ENCODE measurements around the gene ASPSCR1. TPM values are rescaled to one million over a fixed set of nuclear protein-coding genes. Genes with fewer than 3 reads are reported as not detected.
A peak's percentile ranks its signal among the peaks of the same experiment; 100 is the strongest.

ASPSCR1 gene
- total and polyA plus RNA-seq, 9 of the 15 experiments (the other 6 are each of a cell fraction or from before 2014, with no cell fraction given), result 0.90 to 36.9 (median 11.6) TPM

- DNase-seq (ENCODE audit: extremely low read depth in 1 of 4, low spot score in 3 of 4) (no peak), ATAC-seq (no peak), FAIRE-seq (no peak)
- no peak overlapping the region; a peak in 1 of 4 replicates for H3K9ac ChIP-seq (ENCODE audit: insufficient read depth in 1 of 2, low read depth in 2 of 2, low read length in 2 of 2)
- 0 out of 2 replicates have a peak, but pooled peaks cover 4% of the 10 kb centered on the region for H4K20me1 ChIP-seq (replicated peaks; ENCODE audit: control insufficient read depth, insufficient read depth, low read length)
- peak; percentile 5; the same call in 1 of the 2 replicates for TF ChIP-seq POLR2G (IDR thresholded peaks at IDR 0.05; ENCODE audit: low read depth, low read length)
- no peak for TF ChIP-seq HIVEP1 (CRISPR knock-in tag; IDR thresholded peaks at IDR 0.05)
- TF ChIP-seq MEIS2 (IDR thresholded peaks at IDR 0.05; ENCODE audit: partially characterized antibody), result no peak
- no peak for TF ChIP-seq ELK1 (CRISPR knock-in tag; IDR thresholded peaks at IDR 0.05)
- H3K4me1 ChIP-seq (replicated peaks in 1 of 2; ENCODE audit: control insufficient read depth in 2 of 2, insufficient read depth in 2 of 2, low read length in 2 of 2), result peaks cover 0 to 78% of the 10 kb centered on the region in 2 experiments; a peak in 2 of 5 replicates
- ChIA-PET POLR2A (interaction anchor here (0.6 to 1.1 kb wide), 4 partner anchors 13 to 32 kb away, joined by 3 to 5 read pairs (median 3); partner anchors contain the start of genes CENPX and LRRC45), CTCF (ENCODE audit: low intra/inter-chr PET ratio) (no interaction called here)
- no peaks in the 10 kb centered on the region for H3K79me2 ChIP-seq (ENCODE audit: control insufficient read depth, insufficient read depth, low read length)
- H3K36me3 ChIP-seq (ENCODE audit: control insufficient read depth, insufficient read depth, low read length), result no peaks in the 10 kb centered on the region
- peaks cover 3% of the 10 kb centered on the region for H3K9me1 ChIP-seq (ENCODE audit: control insufficient read depth, insufficient read depth, low read length)
- BruUV-seq (replicated peaks), result no TSS peak
- intact Hi-C loops (cut with micrococcal nuclease), result no loop called here
- H3K4me3 ChIP-seq, result no peak overlapping the region
- H2AFZ ChIP-seq (ENCODE audit: low read depth, low read length), result no peak overlapping the region
- H3K4me2 ChIP-seq (ENCODE audit: insufficient read depth, low read length), result no peak overlapping the region
- in situ Hi-C loops (cut with MboI), result no loop called here
- H3K27ac ChIP-seq (ENCODE audit: extremely low read depth, low read depth, low read length), result no peak overlapping the region
- no peaks in the 10 kb centered on the region for H3K9me3 ChIP-seq (replicated peaks; ENCODE audit: control insufficient read depth, insufficient read depth, low read depth, low read length)
- 86% methylated on average over 25 of the region's 41 CpGs for WGBS (ENCODE audit: insufficient coverage, low coverage, missing lambda C conversion rate)
- H3K27me3 ChIP-seq (ENCODE audit: control insufficient read depth in 2 of 2, insufficient read depth in 2 of 2, low read length in 2 of 2), result no peaks in the 10 kb centered on the region
Observed at GRCh38 chr17:82004517-82005455, 27.4 kb downstream of the ASPSCR1 start.

Data from K562 (cell line).